Measurements from ENCODE around the gene ARMC10. TPM values are rescaled to one million over a fixed set of nuclear protein-coding genes. Genes with fewer than 3 reads are reported as not detected.
"Not testable (repeated sequence)": the region's sequence is repeated elsewhere in the genome, so short reads cannot be mapped to it uniquely, and the experiment has no call there.

Gene ARMC10
- total RNA-seq, 1 donor from 2014 or later = 22.6 TPM

DNA sequence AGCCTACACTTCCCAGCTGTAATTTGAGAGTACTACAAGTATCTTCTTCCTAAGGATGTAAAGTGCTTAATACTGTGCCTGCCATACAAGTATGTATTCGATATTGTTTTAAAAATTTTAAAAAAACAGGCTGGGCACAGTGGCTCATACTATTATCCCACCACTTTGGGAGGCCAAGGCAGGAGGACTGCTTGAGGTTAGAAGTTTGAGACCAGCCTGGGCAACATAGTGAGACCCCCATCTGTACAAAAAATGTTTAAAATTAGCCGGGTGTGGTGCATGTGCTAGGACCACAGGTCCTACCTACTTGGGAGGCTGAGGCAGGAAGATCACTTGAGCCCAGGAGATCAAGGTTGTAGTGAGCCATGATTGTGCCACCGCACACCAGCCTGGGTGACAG is 8.3 kb downstream of the ARMC10 start:
- intact Hi-C loops (cut with micrococcal nuclease) = no loop called here
- DNase-seq = no peak
- no peaks in the 10 kb centered on the region for H3K27me3 ChIP-seq (ENCODE audit: low read depth)
- no peaks in the 10 kb centered on the region for H3K4me1 ChIP-seq
- no peaks in the 10 kb centered on the region for H3K9me3 ChIP-seq (replicated peaks)
- H3K27ac ChIP-seq (replicated peaks) = no peak overlapping the region
- H3K36me3 ChIP-seq = peaks cover 47% of the 10 kb centered on the region
- TF ChIP-seq CTCF (IDR thresholded peaks at IDR 0.05; ENCODE audit: borderline replicate concordance) = no peak
- no peak overlapping the region for H3K4me3 ChIP-seq

GRCh38 chr7:103092321-103092720 is 17.4 kb downstream of the ARMC10 start:
- intact Hi-C loops (cut with micrococcal nuclease); H3K27me3 ChIP-seq (ENCODE audit: low read depth); H3K4me1 ChIP-seq; H3K4me3 ChIP-seq; H3K27ac ChIP-seq (replicated peaks); H3K9me3 ChIP-seq (replicated peaks); DNase-seq: not testable (repeated sequence)
- peaks cover 61% of the 10 kb centered on the region for H3K36me3 ChIP-seq

DNA sequence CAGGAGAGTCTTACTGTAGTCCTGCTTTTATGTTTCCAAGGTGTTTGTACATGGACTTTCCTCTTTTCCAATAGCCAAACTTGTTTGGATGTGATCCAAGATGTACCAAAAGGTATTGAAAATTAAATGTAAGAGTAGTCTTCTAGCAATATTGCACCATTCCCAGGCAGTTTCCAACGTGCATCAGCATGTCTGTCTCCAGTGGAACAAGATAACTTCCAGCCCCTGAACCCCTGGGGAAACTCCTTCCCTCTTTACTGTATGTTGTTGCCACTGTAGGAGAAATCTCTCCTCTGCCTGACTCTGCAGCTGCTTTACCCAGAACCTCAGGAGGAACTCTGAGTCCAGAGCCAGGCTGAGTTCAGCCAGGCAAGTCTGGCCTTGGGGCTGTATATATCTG is 18.5 kb downstream of the ARMC10 start:
- Histone ChIP-seq H3K9me3 (replicated peaks) (no peaks in the 10 kb centered on the region), H3K4me1 (no peaks in the 10 kb centered on the region), H3K4me3 (no peak overlapping the region), H3K36me3 (peaks cover 59% of the 10 kb centered on the region), H3K27ac (replicated peaks) (no peak overlapping the region), H3K27me3 (ENCODE audit: low read depth) (no peaks in the 10 kb centered on the region)
- intact Hi-C loops (cut with micrococcal nuclease) = no loop called here
- DNase-seq = no peak
- TF ChIP-seq CTCF (IDR thresholded peaks at IDR 0.05; ENCODE audit: borderline replicate concordance) = no peak

GRCh38 chr7:103094102-103094501 is 19.2 kb downstream of the ARMC10 start:
- Histone ChIP-seq H3K27ac (replicated peaks) (no peak overlapping the region), H3K4me3 (no peak overlapping the region), H3K36me3 (peaks cover 52% of the 10 kb centered on the region), H3K9me3 (replicated peaks) (no peaks in the 10 kb centered on the region), H3K4me1 (no peaks in the 10 kb centered on the region), H3K27me3 (ENCODE audit: low read depth) (no peaks in the 10 kb centered on the region)
- TF ChIP-seq CTCF (IDR thresholded peaks at IDR 0.05; ENCODE audit: borderline replicate concordance) = no peak
- DNase-seq = no peak
- intact Hi-C loops (cut with micrococcal nuclease) = no loop called here

DNA sequence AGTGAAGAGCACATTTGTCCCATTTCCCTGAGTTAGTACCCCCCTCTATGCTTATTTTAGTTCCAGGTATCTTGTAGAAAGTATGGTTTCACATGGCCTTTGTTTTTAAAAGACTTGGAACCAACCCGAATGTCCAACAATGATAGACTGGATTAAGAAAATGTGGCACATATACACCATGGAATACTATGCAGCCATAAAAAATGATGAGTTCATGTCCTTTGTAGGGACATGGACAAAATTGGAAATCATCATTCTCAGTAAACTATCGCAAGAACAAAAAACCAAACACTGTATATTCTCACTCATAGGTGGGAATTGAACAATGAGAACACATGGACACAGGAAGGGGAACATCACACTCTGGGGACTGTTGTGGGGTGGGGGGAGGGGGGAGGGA is 20.6 kb downstream of the ARMC10 start:
- H3K27ac ChIP-seq (replicated peaks); H3K4me1 ChIP-seq; DNase-seq; intact Hi-C loops (cut with micrococcal nuclease); H3K27me3 ChIP-seq (ENCODE audit: low read depth); H3K4me3 ChIP-seq; H3K9me3 ChIP-seq (replicated peaks): not testable (repeated sequence)
- H3K36me3 ChIP-seq = peaks cover 46% of the 10 kb centered on the region

GRCh38 chr7:103097041-103097440 is 22.1 kb downstream of the ARMC10 start:
- peaks cover 51% of the 10 kb centered on the region for H3K36me3 ChIP-seq
- H3K9me3 ChIP-seq (replicated peaks) = no peaks in the 10 kb centered on the region
- H3K27me3 ChIP-seq (ENCODE audit: low read depth) = no peaks in the 10 kb centered on the region
- intact Hi-C loops (cut with micrococcal nuclease) = no loop called here
- H3K4me3 ChIP-seq = no peak overlapping the region
- no peaks in the 10 kb centered on the region for H3K4me1 ChIP-seq
- TF ChIP-seq CTCF (IDR thresholded peaks at IDR 0.05; ENCODE audit: borderline replicate concordance) = no peak
- no peak overlapping the region for H3K27ac ChIP-seq (replicated peaks)
- no peak for DNase-seq

DNA sequence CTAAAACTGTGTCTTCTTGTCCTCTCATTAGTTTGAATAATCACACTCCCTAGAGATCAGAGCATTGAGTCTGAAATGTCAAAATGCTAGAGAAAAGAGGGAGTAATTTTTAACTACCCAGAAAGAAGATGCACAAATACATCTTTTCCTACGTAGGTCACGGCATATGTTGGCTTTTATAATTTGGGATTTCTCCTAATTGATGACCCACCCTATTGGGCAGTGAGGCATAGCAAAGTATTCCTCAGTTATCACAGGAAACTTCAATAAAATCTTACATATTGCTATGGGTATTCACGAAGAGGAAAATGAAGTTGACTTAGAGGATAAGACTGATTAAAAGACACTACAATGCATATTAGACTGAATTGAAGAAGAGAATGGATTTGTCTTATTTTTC is 25.4 kb downstream of the ARMC10 start:
- Histone ChIP-seq H3K27ac (replicated peaks) (no peak overlapping the region), H3K36me3 (peaks cover 68% of the 10 kb centered on the region), H3K4me3 (no peak overlapping the region), H3K27me3 (ENCODE audit: low read depth) (no peaks in the 10 kb centered on the region), H3K4me1 (no peaks in the 10 kb centered on the region), H3K9me3 (replicated peaks) (no peaks in the 10 kb centered on the region)
- TF ChIP-seq CTCF (IDR thresholded peaks at IDR 0.05; ENCODE audit: borderline replicate concordance) = no peak
- intact Hi-C loops (cut with micrococcal nuclease) = no loop called here
- no peak for DNase-seq

All from left ventricle myocardium inferior (tissue), 1 donor.